Activated CD8-positive, alpha-beta T cell treated with anti-CD3 and anti-CD28 coated beads for 36 hours (primary cell): ENCODE data around the gene CDH5. TPM values are rescaled to one million over a fixed set of nuclear protein-coding genes. Genes with fewer than 3 reads are reported as not detected.

Experiments used
- ATAC-seq: fragments of 200-7000 bp; cut with Tn5 transposase; one replicate; pipeline ENCODE4 v1.10.0; 2021; ENCODE audit warnings: mild to moderate bottlenecking, moderate library complexity
- CTCF ChIA-PET: fragments of 350-600 bp; sonication (Branson Sonifier 250); formaldehyde crosslinking; loops from one replicate; lab custom pipeline; 2021; ENCODE audit warnings: antibody characterized with exemption; lab: Charles Lee
- POLR2A ChIA-PET: fragments of 350-600 bp; sonication (Branson Sonifier 250); formaldehyde crosslinking; loops from one replicate; lab custom pipeline; 2021; ENCODE audit warnings: antibody characterized with exemption; lab: Charles Lee
- DNase-seq: peaks from one replicate; pipeline ENCODE4 v3.0.0-alpha.2; 2020
- H3K27ac Mint-ChIP-seq: one replicate; pipeline ENCODE4 v1.8.0; 2021; ENCODE audit warnings: mild to moderate bottlenecking, mixed read lengths
- H3K27me3 Mint-ChIP-seq: one replicate; pipeline ENCODE4 v1.8.0; 2021; ENCODE audit warnings: mixed read lengths
- H3K36me3 Mint-ChIP-seq: one replicate; pipeline ENCODE4 v1.8.0; 2021; ENCODE audit warnings: low read depth, mixed read lengths
- H3K4me1 Mint-ChIP-seq: one replicate; pipeline ENCODE4 v1.8.0; 2021; ENCODE audit warnings: low read depth, mixed read lengths
- H3K4me3 Mint-ChIP-seq: one replicate; pipeline ENCODE4 v1.8.0; 2021; ENCODE audit warnings: mild to moderate bottlenecking, moderate library complexity, mixed read lengths
- H3K9me3 Mint-ChIP-seq: one replicate; pipeline ENCODE4 v1.8.0; 2021; ENCODE audit warnings: mixed read lengths
- CTCF ChIP-seq: fragments of 200-600 bp; IDR thresholded peaks from one replicate; pipeline ENCODE4 v1.8.0; 2022; ENCODE audit warnings: antibody characterized with exemption, mild to moderate bottlenecking
- intact Hi-C: fragments of 100-400 bp; cut with micrococcal nuclease; formaldehyde crosslinking; loops from one replicate; pipeline ENCODE4 v1.10.0; 2022
- total RNA-seq, 2 experiments: library from RNA; stranded (reverse); gene quantifications; one replicate each; pipeline ENCODE4 v1.2.3, GENCODE V29; 2021

CDH5 gene
- total RNA-seq, 2 experiments from 2014 or later = not detected

- no peaks in the 10 kb centered on the region for H3K36me3 Mint-ChIP-seq
- H3K4me3 Mint-ChIP-seq = no peak overlapping the region
- H3K27ac Mint-ChIP-seq = no peak overlapping the region
- ATAC-seq (no peak), DNase-seq (no peak)
- H3K9me3 Mint-ChIP-seq = no peaks in the 10 kb centered on the region
- H3K27me3 Mint-ChIP-seq = no peaks in the 10 kb centered on the region
- TF ChIP-seq CTCF = no peak
- intact Hi-C loops = no loop called here
- ChIA-PET POLR2A (no interaction called here), CTCF (interaction anchor here (1.1 kb wide), 1 partner anchor 9 kb away, joined by 5 read pairs; no protein-coding TSS in a partner anchor)
- no peaks in the 10 kb centered on the region for H3K4me1 Mint-ChIP-seq
Observed at GRCh38 chr16:66397736-66398433, 31.4 kb downstream of the CDH5 start.

- intact Hi-C loops = no loop called here
- no peak for TF ChIP-seq CTCF
- H3K4me3 Mint-ChIP-seq = no peak overlapping the region
- H3K36me3 Mint-ChIP-seq = no peaks in the 10 kb centered on the region
- H3K9me3 Mint-ChIP-seq = no peaks in the 10 kb centered on the region
- ATAC-seq (no peak), DNase-seq (no peak)
- H3K4me1 Mint-ChIP-seq = no peaks in the 10 kb centered on the region
- no peaks in the 10 kb centered on the region for H3K27me3 Mint-ChIP-seq
- H3K27ac Mint-ChIP-seq = no peak overlapping the region
- CTCF ChIA-PET = interaction anchor here (1.1 to 1.5 kb wide), 3 partner anchors 8 to 252 kb away, joined by 3 to 5 read pairs (median 3); no protein-coding TSS in a partner anchor
- POLR2A ChIA-PET = no interaction called here
Observed at GRCh38 chr16:66399031-66399430, 32.5 kb downstream of the CDH5 start.

GRCh38 chr16:66399930-66400329, 33.4 kb downstream of the CDH5 start:
- no peak for TF ChIP-seq CTCF
- intact Hi-C loops = no loop called here
- H3K27me3 Mint-ChIP-seq = peaks cover 1% of the 10 kb centered on the region
- CTCF ChIA-PET = interaction anchor here (1.5 kb wide), 1 partner anchor 251 kb away, joined by 3 read pairs; no protein-coding TSS in a partner anchor
- no peak overlapping the region for H3K4me3 Mint-ChIP-seq
- no peaks in the 10 kb centered on the region for H3K36me3 Mint-ChIP-seq
- H3K4me1 Mint-ChIP-seq = no peaks in the 10 kb centered on the region
- POLR2A ChIA-PET = no interaction called here
- ATAC-seq = no peak
- no peak for DNase-seq
- H3K9me3 Mint-ChIP-seq = no peaks in the 10 kb centered on the region
- no peak overlapping the region for H3K27ac Mint-ChIP-seq

- H3K4me3 Mint-ChIP-seq = no peak overlapping the region
- H3K27me3 Mint-ChIP-seq = peaks cover 2% of the 10 kb centered on the region
- POLR2A ChIA-PET = no interaction called here
- no peaks in the 10 kb centered on the region for H3K9me3 Mint-ChIP-seq
- intact Hi-C loops = no loop called here
- no peak for ATAC-seq
- CTCF ChIA-PET = no interaction called here
- no peaks in the 10 kb centered on the region for H3K36me3 Mint-ChIP-seq
- no peak overlapping the region for H3K27ac Mint-ChIP-seq
- no peak for DNase-seq
- no peak for TF ChIP-seq CTCF
- no peaks in the 10 kb centered on the region for H3K4me1 Mint-ChIP-seq
Observed at GRCh38 chr16:66400503-66401380, 34.3 kb downstream of the CDH5 start.

- no peak for TF ChIP-seq CTCF
- no peak overlapping the region for H3K27ac Mint-ChIP-seq
- H3K27me3 Mint-ChIP-seq = peaks cover 8% of the 10 kb centered on the region
- DNase-seq (no peak), ATAC-seq (no peak)
- intact Hi-C loops = no loop called here
- CTCF ChIA-PET = no interaction called here
- H3K9me3 Mint-ChIP-seq = no peaks in the 10 kb centered on the region
- POLR2A ChIA-PET = no interaction called here
- H3K4me1 Mint-ChIP-seq = no peaks in the 10 kb centered on the region
- H3K36me3 Mint-ChIP-seq = no peaks in the 10 kb centered on the region
- no peak overlapping the region for H3K4me3 Mint-ChIP-seq
Observed at GRCh38 chr16:66401610-66402009, 35.1 kb downstream of the CDH5 start.
